ENCODE results near the gene GCDH.
"Not testable (repeated sequence)": the region's sequence is repeated elsewhere in the genome, so short reads cannot be mapped to it uniquely, and the experiment has no call there.

GCDH gene

GRCh38 chr19:12872941-12873890 is 17.7 kb upstream of the GCDH start:
- DNase-seq (ENCODE audit: low read depth in 2 of 2): peak; percentile 7 to 57

GRCh38 chr19:12873891-12874745 is 16.8 kb upstream of the GCDH start:
- DNase-seq (ENCODE audit: low read depth in 2 of 2): no peak

DNA sequence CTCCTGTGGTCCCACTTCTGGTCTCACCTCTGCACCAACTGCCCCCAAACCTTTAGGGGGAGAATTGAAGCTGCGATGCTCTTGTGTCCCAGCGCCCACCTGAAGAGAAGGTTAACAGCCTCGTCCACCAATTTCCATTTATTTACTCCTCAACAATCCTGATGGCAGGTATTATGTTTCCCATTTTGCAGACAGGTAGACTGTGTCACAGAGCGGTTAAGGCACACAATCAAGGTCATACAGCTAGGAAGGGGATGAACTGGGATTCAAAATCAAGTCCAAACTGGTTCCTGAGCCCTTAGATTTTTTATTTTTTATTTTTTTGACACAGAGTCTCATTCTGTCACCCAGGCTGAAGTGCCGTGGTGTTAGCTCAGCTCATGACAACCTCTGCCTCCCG is 15.9 kb upstream of the GCDH start:
- DNase-seq (ENCODE audit: low read depth in 2 of 2): no peak

- no peak for DNase-seq (ENCODE audit: low read depth in 2 of 2)
These were observed 10.3 kb upstream of the GCDH start for GRCh38 chr19:12880551-12881171.

DNA sequence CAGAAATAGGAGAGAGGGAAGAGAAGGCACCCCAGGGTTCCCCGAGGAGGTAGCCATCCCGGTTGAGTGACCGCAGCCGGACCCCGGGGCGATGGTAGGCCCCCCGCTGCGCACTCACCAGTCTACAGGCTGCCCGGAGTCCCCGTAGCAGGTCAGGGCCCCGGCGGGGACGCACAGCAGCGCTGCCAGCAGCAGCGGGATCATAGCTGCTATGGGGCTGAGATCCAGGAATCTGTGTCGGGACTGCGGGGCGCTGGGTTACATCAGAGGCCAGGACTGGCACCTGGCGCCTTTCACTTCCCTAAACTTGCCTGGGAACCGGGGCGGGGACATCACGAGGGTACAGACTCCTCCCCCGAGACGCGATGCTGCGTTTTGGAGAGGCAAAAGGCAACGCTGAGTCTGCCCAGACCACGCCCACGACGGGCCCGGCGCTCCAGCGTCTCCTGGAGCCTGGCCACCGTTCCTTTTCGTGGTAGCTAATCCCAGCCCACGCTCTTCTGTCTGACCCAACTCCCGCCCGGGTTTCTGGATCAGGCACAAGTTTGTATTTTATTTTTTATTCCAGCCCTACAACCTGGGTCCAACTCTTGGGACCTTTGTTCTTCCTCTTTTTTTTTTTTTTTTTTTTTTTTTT is 9.7 kb upstream of the GCDH start, which contains the start of gene DNASE2:
Gene DNASE2 (minus strand): TSS at position 278 of the 637 bp plus-strand sequence. CDS start 74 bp downstream, at position 204.
- peak; percentile 77 to 82 for DNase-seq (ENCODE audit: low read depth in 2 of 2)

GRCh38 chr19:12882589-12882988 is 8.4 kb upstream of the GCDH start:
- DNase-seq (ENCODE audit: low read depth in 2 of 2): no peak

- DNase-seq (ENCODE audit: low read depth in 2 of 2): no peak
These were observed 6.8 kb upstream of the GCDH start for GRCh38 chr19:12884202-12884601.

- no peak for DNase-seq (ENCODE audit: low read depth in 2 of 2)
These were observed 6.4 kb upstream of the GCDH start for GRCh38 chr19:12884627-12884925.

- DNase-seq (ENCODE audit: low read depth in 2 of 2): peak; percentile 81 to 90
These were observed 5.8 kb upstream of the GCDH start for GRCh38 chr19:12884926-12885748.

GRCh38 chr19:12885749-12886650 is 5.0 kb upstream of the GCDH start:
- no peak for DNase-seq (ENCODE audit: low read depth in 2 of 2)

GRCh38 chr19:12886651-12886968 is 4.3 kb upstream of the GCDH start:
- no peak for DNase-seq (ENCODE audit: low read depth in 2 of 2)

DNA sequence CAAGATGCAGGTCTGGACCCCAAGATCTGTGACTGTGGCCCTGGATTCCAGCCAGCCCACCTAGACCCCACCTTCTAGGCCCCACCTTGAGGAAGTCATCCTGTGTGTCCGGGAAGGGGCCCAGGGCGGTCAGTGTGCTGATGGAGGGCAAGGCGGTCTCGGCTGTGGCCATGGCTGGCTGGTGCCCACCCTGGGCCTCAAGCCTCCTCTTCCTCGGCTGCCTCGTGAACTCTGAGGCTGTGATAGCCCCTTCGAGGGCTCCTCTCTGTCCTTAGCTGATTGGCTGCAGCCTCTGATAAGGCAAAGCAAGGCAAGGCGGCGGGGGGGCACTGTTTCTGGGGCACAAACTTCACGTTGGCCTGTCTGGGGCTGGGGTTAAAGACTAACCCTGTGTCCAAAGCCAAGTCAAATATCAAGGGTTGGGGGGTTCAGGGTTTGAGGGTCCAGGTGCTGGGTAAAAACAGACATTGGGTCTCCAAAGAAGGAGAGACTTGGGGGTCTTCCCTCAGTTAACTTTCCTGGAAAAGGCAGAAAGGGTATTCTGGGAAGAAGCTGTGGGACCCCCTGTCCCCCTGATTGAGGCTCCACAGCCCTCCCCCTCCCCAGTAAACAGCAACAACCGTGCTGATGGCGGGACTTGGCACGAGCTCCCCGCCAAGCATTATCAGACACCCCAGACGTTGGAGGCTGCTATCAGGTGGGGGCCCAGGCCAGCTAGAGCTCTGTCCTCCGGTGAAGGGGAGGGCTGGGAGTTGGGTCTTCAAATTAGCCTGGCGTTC is 3.8 kb upstream of the GCDH start, which contains the start of gene KLF1:
Gene KLF1 (minus strand): TSS at position 233 of the 779 bp plus-strand sequence. CDS start 61 bp downstream, at position 172.
- no peak for DNase-seq (ENCODE audit: low read depth in 2 of 2)

DNA sequence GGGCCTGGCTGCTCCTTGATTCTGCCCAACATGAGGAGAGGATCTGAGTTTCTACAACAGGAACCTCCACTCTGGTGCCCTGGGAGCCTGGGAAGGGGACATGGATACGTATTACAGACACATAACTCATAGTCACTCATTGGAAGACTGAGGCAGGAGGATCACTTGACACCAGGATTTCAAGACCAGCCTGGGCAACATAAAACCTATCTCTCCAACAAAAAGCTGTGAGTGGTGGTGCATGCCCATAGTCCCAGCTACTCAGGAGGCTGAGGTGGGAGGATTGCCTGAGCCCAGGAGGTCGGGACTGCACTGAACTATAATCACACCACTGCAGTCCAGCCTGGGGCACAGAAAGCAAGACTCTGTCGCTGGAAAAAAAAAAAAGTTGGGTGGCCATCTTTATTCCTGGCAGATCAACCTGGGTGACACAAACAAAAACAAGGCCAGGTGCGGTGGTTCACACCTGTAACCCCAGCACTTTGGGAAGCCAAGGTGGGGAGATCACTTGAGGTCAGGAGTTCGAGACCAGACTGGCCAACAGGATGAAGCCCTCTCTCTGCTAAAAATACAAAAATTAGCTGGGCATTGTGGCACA is 2.9 kb upstream of the GCDH start:
- DNase-seq (ENCODE audit: low read depth in 2 of 2): no peak

DNA sequence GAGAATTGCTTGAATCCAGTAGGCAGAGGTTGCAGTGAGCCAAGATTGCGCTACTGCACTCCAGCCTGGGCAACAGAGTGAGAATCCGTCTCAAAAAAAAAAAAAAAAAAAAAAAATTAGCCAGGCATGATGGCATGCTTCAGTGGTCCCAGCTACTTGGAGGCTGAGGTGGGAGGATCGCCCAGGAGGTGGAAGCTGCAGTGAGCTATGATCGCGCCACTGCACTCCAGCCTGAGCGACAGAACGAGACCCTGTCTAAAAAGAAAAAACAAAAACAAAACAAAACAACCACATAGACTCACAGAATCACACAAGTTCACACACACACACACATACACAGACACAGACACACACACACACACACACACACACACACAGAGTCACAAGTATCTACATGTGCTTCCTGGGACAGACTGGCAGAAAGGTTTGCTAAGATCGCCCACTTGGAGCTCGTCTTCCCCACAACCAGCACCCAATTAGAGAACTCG is 617 bp upstream of the GCDH start:
- DNase-seq (ENCODE audit: low read depth in 2 of 2): not testable (repeated sequence)

DNA sequence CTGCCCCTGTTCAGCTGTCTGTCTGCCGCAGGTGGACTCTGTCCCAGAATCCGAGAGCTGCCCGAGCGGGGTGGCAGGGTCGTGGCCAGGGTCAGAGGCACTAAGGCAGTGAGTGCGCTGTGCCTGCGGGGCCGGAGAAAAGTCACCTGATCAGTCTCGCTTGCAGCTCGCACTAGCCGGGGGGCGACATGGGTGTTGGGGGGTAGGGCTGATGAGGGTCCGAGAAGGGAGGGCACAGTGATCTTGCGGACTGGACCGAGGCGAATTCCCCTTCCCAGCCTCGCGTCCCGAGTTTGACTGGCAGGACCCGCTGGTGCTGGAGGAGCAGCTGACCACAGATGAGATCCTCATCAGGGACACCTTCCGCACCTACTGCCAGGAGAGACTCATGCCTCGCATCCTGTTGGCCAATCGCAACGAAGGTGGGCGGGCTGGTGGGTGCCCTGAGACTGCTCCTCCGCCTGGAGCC is 627 bp downstream of the GCDH start:
- no peak for DNase-seq (ENCODE audit: low read depth in 2 of 2)

GRCh38 chr19:12893582-12893981 is 2.6 kb downstream of the GCDH start:
- no peak for DNase-seq (ENCODE audit: low read depth in 2 of 2)

- DNase-seq (ENCODE audit: low read depth in 2 of 2): no peak
These were observed 5.5 kb downstream of the GCDH start for GRCh38 chr19:12896460-12896859.

DNA sequence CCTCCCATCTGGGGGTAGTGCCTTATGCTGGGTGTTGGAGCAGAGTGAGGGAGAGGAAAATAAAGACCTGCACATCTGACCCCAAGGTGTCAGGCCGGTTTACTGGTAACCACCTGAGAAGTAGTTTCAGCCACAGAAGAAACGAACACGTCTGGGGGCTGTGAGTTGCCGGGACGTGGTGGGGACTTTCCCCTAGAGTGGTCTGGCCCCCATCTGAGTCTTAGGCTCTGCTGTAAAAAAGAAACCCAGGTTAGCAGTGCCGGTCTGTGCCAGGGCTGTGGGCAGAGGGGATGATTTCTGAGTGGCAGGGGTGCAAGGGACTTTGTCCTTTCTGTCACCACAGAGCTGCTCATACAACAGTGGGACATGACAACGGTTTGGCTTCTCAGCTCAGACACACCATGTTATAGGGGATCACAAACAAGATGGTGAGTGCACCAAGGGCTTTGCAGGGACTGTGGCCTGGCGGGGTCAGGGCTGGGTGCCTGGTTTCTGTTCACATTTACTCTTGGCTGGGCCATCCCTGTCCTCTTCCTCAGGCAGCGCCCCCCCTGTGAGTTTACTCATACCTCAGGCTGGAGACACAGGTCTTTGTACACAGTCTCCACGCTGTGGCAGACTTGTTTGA is 9.0 kb downstream of the GCDH start:
- DNase-seq (ENCODE audit: low read depth in 2 of 2): no peak
